ENCODE measurements around the gene XPR1.

GRCh38 chr1:180600343-180600742 is 31.5 kb upstream of the XPR1 start:
- TF ChIP-seq CTCF (IDR thresholded peaks at IDR 0.05; ENCODE audit: low read depth, low read length, poor library complexity, severe bottlenecking) (no peak), EZH2phosphoT487 (IDR thresholded peaks at IDR 0.05; ENCODE audit: borderline replicate concordance, low read length) (no peak)

Measured in DOHH2 (cell line).